Measurements from ENCODE around the gene KCNMA1.

KCNMA1 gene

DNA sequence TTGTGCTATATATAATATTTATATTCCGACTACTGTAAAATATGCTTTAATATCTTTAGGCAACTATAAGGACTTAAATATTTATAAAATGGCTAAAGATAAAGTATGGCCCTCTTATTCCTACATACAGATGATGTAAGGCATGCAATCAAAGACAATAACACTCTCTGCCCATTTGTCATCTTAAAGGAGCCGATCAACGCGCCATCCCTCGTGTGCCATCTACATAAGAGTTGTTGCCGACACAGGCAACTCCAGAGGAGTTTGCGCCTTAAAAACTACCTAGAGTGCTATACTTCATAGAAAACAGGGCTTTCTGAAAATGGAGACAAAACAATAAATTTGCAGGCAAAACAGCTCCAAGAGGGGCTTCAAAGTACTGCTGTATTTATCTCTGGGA lies 709.0 kb downstream of the KCNMA1 start:
- TF ChIP-seq SUZ12 (IDR thresholded peaks at IDR 0.05; ENCODE audit: extremely low read depth, insufficient read depth, insufficient read length) (no peak), YY1 (IDR thresholded peaks at IDR 0.05; ENCODE audit: insufficient read depth, insufficient read length) (no peak), ZNF274 (IDR thresholded peaks at IDR 0.05; ENCODE audit: low read depth, low read length) (no peak)
- DNase-seq (ENCODE audit: low read depth, low spot score): no peak
- H3K9me3 ChIP-seq (ENCODE audit: insufficient read depth, low read length): no peaks in the 10 kb centered on the region

DNA sequence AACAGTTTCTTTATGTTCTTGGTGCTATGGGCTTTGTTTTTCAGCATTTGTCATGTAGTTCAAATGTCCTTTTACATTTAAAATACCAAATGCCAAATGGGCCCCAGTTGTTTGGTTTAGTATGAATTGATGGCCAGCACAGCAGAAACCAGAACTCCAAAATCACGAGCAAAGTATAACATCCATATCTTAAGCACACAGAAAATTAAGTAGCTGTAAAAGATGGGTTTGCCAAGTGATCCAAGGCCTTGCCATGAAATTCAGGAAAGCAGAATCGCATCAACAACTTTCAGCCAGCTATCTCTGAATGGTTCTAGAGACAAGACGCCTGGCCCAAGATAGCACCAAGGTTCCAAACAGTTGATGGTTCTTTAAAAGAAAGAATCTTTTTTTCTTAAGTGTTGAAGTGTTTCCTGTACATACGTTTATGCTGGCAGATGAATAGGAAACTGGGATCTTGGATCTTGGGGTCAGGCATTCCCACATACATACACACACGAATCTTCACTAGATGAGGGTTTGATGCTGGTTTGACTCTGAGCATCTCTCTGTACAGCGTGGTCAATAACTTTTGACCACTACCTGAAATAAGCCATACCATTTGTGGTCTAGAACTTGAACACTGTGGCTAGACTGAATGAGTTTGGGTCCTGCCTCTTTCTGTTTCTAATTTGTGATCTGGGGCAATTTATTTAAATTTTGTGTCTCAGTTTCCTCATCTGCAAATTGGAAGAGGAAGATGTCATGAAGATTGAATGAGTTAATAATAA lies 711.8 kb downstream of the KCNMA1 start:
- Histone ChIP-seq H3K4me1 (ENCODE audit: insufficient read depth, insufficient read length) (no peaks in the 10 kb centered on the region), H3K9me3 (ENCODE audit: insufficient read depth, low read length) (no peaks in the 10 kb centered on the region), H3K36me3 (ENCODE audit: insufficient read depth, insufficient read length, low read length) (no peaks in the 10 kb centered on the region), H3K9ac (ENCODE audit: insufficient read length, low read depth) (no peak overlapping the region), H3K4me3 (ENCODE audit: insufficient read length, low read depth) (no peak overlapping the region), H3K27me3 (ENCODE audit: insufficient read depth, insufficient read length) (no peaks in the 10 kb centered on the region)
- TF ChIP-seq SUZ12 (IDR thresholded peaks at IDR 0.05; ENCODE audit: extremely low read depth, insufficient read depth, insufficient read length): no peak
- no peak for TF ChIP-seq ZNF274 (IDR thresholded peaks at IDR 0.05; ENCODE audit: low read depth, low read length)
- TF ChIP-seq YY1 (IDR thresholded peaks at IDR 0.05; ENCODE audit: insufficient read depth, insufficient read length): no peak
- DNase-seq (ENCODE audit: low read depth, low spot score): no peak

More for the DNA sequence above, 709.0 kb downstream of the KCNMA1 start:
- H3K27me3 ChIP-seq (ENCODE audit: insufficient read depth, insufficient read length): no peaks in the 10 kb centered on the region
- H3K36me3 ChIP-seq (ENCODE audit: insufficient read depth, insufficient read length, low read length): no peaks in the 10 kb centered on the region
- no peak overlapping the region for H3K4me3 ChIP-seq (ENCODE audit: insufficient read length, low read depth)
- no peak overlapping the region for H3K9ac ChIP-seq (ENCODE audit: insufficient read length, low read depth)
- no peaks in the 10 kb centered on the region for H3K4me1 ChIP-seq (ENCODE audit: insufficient read depth, insufficient read length)

DNA sequence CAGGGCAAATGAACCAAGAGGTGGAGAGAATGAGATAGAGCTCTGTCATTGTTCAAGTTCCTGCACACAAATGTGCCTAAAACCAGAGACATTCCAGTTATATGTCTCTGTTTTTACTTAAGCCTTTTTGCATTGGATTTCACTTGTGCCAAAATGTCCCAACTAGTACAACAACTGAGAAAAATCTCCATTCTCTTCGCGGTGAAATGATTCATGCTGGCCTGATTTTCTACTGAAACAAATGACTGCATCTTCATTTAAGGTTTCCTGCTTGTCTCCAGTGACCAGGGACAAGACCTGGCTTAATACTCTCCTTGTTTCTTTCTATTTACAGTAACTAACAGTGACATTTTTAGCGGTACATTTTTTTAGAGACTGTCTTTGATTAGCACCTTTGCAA lies 714.9 kb downstream of the KCNMA1 start:
- H3K36me3 ChIP-seq (ENCODE audit: insufficient read depth, insufficient read length, low read length): no peaks in the 10 kb centered on the region
- DNase-seq (ENCODE audit: low read depth, low spot score): no peak
- TF ChIP-seq YY1 (IDR thresholded peaks at IDR 0.05; ENCODE audit: insufficient read depth, insufficient read length) (no peak), ZNF274 (IDR thresholded peaks at IDR 0.05; ENCODE audit: low read depth, low read length) (no peak), SUZ12 (IDR thresholded peaks at IDR 0.05; ENCODE audit: extremely low read depth, insufficient read depth, insufficient read length) (no peak)
- H3K9me3 ChIP-seq (ENCODE audit: insufficient read depth, low read length): no peaks in the 10 kb centered on the region
- no peak overlapping the region for H3K9ac ChIP-seq (ENCODE audit: insufficient read length, low read depth)
- no peak overlapping the region for H3K4me3 ChIP-seq (ENCODE audit: insufficient read length, low read depth)
- no peaks in the 10 kb centered on the region for H3K27me3 ChIP-seq (ENCODE audit: insufficient read depth, insufficient read length)
- no peaks in the 10 kb centered on the region for H3K4me1 ChIP-seq (ENCODE audit: insufficient read depth, insufficient read length)

DNA sequence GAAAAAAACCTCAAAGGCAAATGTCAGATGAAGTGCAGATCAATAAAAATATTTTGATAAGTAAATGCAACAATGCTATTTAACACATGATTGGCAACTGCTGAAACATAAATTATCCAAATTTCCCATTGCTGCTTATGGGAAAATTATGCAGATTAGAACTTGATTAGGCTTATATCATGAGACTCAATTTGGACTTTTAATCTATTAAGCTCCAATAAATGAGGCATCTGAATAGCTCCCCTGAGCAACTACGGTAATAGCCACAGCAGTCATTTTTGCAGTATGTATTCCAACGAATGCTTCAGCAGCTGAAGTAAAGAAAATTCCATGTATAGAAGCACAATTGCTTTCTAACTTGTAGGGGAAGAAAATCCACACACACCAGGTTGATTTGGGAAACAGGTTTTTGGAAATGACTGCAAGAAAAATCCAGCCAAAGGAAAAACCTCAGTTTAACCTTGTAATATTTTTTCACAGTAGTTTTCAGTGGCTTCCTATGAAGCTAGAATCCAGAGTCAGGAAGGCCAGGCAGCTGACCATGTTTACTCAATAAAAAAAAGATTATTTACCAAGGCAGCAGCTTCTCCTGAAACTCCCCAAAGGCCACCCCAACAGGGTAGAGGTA lies 716.1 kb downstream of the KCNMA1 start:
- Histone ChIP-seq H3K36me3 (ENCODE audit: insufficient read depth, insufficient read length, low read length) (no peaks in the 10 kb centered on the region), H3K4me1 (ENCODE audit: insufficient read depth, insufficient read length) (no peaks in the 10 kb centered on the region), H3K4me3 (ENCODE audit: insufficient read length, low read depth) (no peak overlapping the region), H3K9me3 (ENCODE audit: insufficient read depth, low read length) (no peaks in the 10 kb centered on the region), H3K27me3 (ENCODE audit: insufficient read depth, insufficient read length) (no peaks in the 10 kb centered on the region), H3K9ac (ENCODE audit: insufficient read length, low read depth) (no peak overlapping the region)
- DNase-seq (ENCODE audit: low read depth, low spot score): no peak
- no peak for TF ChIP-seq SUZ12 (IDR thresholded peaks at IDR 0.05; ENCODE audit: extremely low read depth, insufficient read depth, insufficient read length)
- no peak for TF ChIP-seq ZNF274 (IDR thresholded peaks at IDR 0.05; ENCODE audit: low read depth, low read length)
- TF ChIP-seq YY1 (IDR thresholded peaks at IDR 0.05; ENCODE audit: insufficient read depth, insufficient read length): no peak

DNA sequence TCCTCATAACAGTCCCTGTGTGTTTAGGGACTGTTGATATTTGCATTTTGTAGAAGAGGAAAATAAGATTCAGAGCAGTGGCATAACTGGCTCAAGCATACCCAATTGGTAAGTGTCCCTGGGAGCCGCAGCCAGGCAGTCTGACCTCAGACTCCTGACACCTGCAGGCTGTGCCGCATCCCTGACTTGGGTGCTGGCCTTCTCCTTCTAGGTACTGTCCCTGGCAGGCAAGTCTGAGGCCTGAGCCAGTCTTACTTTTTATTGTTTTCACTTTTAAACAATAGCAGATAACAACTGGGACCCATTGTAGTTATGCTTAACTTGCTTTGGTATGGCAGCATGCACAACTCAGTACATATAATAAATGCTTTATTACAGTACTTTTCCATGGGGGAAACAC lies 717.0 kb downstream of the KCNMA1 start:
- no peaks in the 10 kb centered on the region for H3K9me3 ChIP-seq (ENCODE audit: insufficient read depth, low read length)
- no peaks in the 10 kb centered on the region for H3K36me3 ChIP-seq (ENCODE audit: insufficient read depth, insufficient read length, low read length)
- no peak for DNase-seq (ENCODE audit: low read depth, low spot score)
- no peaks in the 10 kb centered on the region for H3K4me1 ChIP-seq (ENCODE audit: insufficient read depth, insufficient read length)
- H3K4me3 ChIP-seq (ENCODE audit: insufficient read length, low read depth): no peak overlapping the region
- H3K9ac ChIP-seq (ENCODE audit: insufficient read length, low read depth): no peak overlapping the region
- H3K27me3 ChIP-seq (ENCODE audit: insufficient read depth, insufficient read length): no peaks in the 10 kb centered on the region
- TF ChIP-seq SUZ12 (IDR thresholded peaks at IDR 0.05; ENCODE audit: extremely low read depth, insufficient read depth, insufficient read length) (no peak), YY1 (IDR thresholded peaks at IDR 0.05; ENCODE audit: insufficient read depth, insufficient read length) (no peak), ZNF274 (IDR thresholded peaks at IDR 0.05; ENCODE audit: low read depth, low read length) (no peak)

DNA sequence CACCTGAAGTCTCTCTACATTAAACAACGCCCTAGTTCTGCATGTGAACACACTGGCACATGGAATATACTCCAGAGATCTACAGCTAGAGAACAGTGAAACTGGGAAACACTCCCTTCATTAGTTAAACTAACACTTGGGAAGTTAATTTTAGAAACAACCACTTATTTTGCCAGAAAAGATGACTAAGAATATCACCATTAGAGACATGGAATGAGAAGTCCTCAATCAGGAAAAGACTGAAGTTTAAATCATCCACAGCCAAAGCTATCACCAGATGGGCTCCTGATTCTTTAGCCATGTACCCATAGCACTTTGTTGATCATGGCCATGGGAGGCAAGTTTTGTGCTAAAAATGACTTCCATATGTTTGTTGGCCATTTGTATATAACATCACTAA lies 719.5 kb downstream of the KCNMA1 start:
- H3K9ac ChIP-seq (ENCODE audit: insufficient read length, low read depth): no peak overlapping the region
- TF ChIP-seq ZNF274 (IDR thresholded peaks at IDR 0.05; ENCODE audit: low read depth, low read length): no peak
- no peak for TF ChIP-seq SUZ12 (IDR thresholded peaks at IDR 0.05; ENCODE audit: extremely low read depth, insufficient read depth, insufficient read length)
- no peak for TF ChIP-seq YY1 (IDR thresholded peaks at IDR 0.05; ENCODE audit: insufficient read depth, insufficient read length)
- H3K36me3 ChIP-seq (ENCODE audit: insufficient read depth, insufficient read length, low read length): no peaks in the 10 kb centered on the region
- DNase-seq (ENCODE audit: low read depth, low spot score): no peak
- no peaks in the 10 kb centered on the region for H3K9me3 ChIP-seq (ENCODE audit: insufficient read depth, low read length)
- no peaks in the 10 kb centered on the region for H3K4me1 ChIP-seq (ENCODE audit: insufficient read depth, insufficient read length)
- H3K4me3 ChIP-seq (ENCODE audit: insufficient read length, low read depth): no peak overlapping the region
- H3K27me3 ChIP-seq (ENCODE audit: insufficient read depth, insufficient read length): no peaks in the 10 kb centered on the region

DNA sequence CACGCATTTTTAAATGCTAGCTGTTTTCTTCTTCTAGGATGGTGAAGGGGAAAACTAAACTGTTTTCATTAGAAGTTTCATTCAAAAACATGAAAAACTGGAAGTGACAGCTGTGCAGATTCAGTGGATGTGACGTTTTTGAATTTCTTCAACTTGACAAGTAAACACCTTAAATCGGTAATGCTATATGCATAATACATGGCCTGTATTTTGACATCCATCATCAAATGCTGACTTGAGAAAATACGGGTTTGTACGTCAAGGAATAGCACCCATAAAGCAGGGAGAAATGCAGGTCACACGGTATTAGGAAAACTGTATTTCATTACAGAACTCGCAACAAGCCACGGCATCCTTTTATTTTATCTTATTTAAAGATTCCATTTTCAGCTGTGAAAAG lies 720.5 kb downstream of the KCNMA1 start:
- H3K4me1 ChIP-seq (ENCODE audit: insufficient read depth, insufficient read length): no peaks in the 10 kb centered on the region

More for the DNA sequence above, 720.5 kb downstream of the KCNMA1 start:
- DNase-seq (ENCODE audit: low read depth, low spot score): no peak
- Histone ChIP-seq H3K27me3 (ENCODE audit: insufficient read depth, insufficient read length) (no peaks in the 10 kb centered on the region), H3K36me3 (ENCODE audit: insufficient read depth, insufficient read length, low read length) (no peaks in the 10 kb centered on the region), H3K9me3 (ENCODE audit: insufficient read depth, low read length) (no peaks in the 10 kb centered on the region), H3K4me3 (ENCODE audit: insufficient read length, low read depth) (no peak overlapping the region), H3K9ac (ENCODE audit: insufficient read length, low read depth) (no peak overlapping the region)
- TF ChIP-seq ZNF274 (IDR thresholded peaks at IDR 0.05; ENCODE audit: low read depth, low read length) (no peak), YY1 (IDR thresholded peaks at IDR 0.05; ENCODE audit: insufficient read depth, insufficient read length) (no peak), SUZ12 (IDR thresholded peaks at IDR 0.05; ENCODE audit: extremely low read depth, insufficient read depth, insufficient read length) (no peak)

Measured in NT2/D1 (cell line).